HCT116 (cell line): Measurements from ENCODE around the gene HOXC13. TPM values are rescaled to one million over a fixed set of nuclear protein-coding genes. Genes with fewer than 3 reads are reported as not detected.
A peak's percentile ranks its signal among the peaks of the same experiment; 100 is the strongest.

ENCODE experiments used
- ATAC-seq: fragments of 200-7000 bp; cut with Tn5 transposase; 2 replicates; pipeline ENCODE4 v1.9.1; 2020; ENCODE audit warnings: mild to moderate bottlenecking, moderate library complexity
- BruUV-seq: library from RNA; stranded (reverse); fragments of 400-500 nt; replicated peaks from 2 replicates; lab custom pipeline; 2021; lab: Mats Ljungman, UMichigan
- CTCF ChIA-PET: fragments of 300-600 bp; sonication (Branson Sonifier 250); formaldehyde crosslinking; loops from one replicate; lab custom pipeline; 2021; ENCODE audit warnings: antibody characterized with exemption; lab: Charles Lee
- POLR2A ChIA-PET: fragments of 300-600, 350-600 bp; sonication (Branson Sonifier 250); formaldehyde crosslinking; loops from one replicate; lab custom pipeline; 2021; ENCODE audit warnings: antibody characterized with exemption; lab: Charles Lee
- RAD21 ChIA-PET, 2 experiments: fragments of 300-600 bp; sonication (Branson Sonifier 250); formaldehyde crosslinking; loops; one replicate each; lab custom pipeline; 2023; ENCODE audit warnings: low total read pairs in 2 of 2; ENCODE audit not compliant: uncharacterized antibody in 2 of 2, unreplicated experiment in 2 of 2, low non-redundant PET in 1 of 2; lab: Charles Lee
- DNase-seq: peaks from one replicate; pipeline ENCODE4 v3.0.0-alpha.2; 2010; ENCODE audit warnings: low read depth, low spot score
- H2AFZ ChIP-seq: fragments of 200-600 bp; shearing (Covaris generic), sonication (generic); 2 replicates; pipeline ENCODE4 v1.6.1; 2017; ENCODE audit warnings: low read depth, mixed run types, mixed read lengths, antibody characterized with exemption, low read length; ENCODE audit not compliant: poor library complexity, severe bottlenecking
- H3K27ac ChIP-seq: 2 replicates; pipeline ENCODE4 v1.5.1; 2012; ENCODE audit warnings: low read depth, low read length
- H3K27me3 ChIP-seq: fragments of 200-600 bp; sonication (generic); 2 replicates; pipeline ENCODE4 v1.6.1; 2016; ENCODE audit warnings: mixed run types, low read length, mixed read lengths; ENCODE audit not compliant: insufficient read depth
- H3K36me3 ChIP-seq, 2 experiments: fragments of 200-500 bp in 1 of 2; fragments of 200-600 bp in 1 of 2; sonication (Bioruptor generic) in 1 of 2; sonication (generic) in 1 of 2; 2 replicates each; pipeline versions ENCODE4 v1.5.1 to v1.6.1; 2014 to 2016; ENCODE audit warnings: low read length in 2 of 2, inconsistent platforms in 1 of 2, mixed read lengths in 1 of 2, mixed run types in 1 of 2; ENCODE audit not compliant: insufficient read depth in 2 of 2, control insufficient read depth in 1 of 2
- H3K4me1 ChIP-seq, 2 experiments: fragments of 200-600 bp in 1 of 2; sonication (generic) in 1 of 2; 2 replicates each; pipeline versions ENCODE4 v1.5.1 to v1.6.1; 2012 to 2017; ENCODE audit warnings: low read length in 2 of 2, inconsistent platforms in 1 of 2, mild to moderate bottlenecking in 1 of 2, mixed read lengths in 1 of 2, mixed run types in 1 of 2, moderate library complexity in 1 of 2; ENCODE audit not compliant: insufficient read depth in 2 of 2, control insufficient read depth in 1 of 2
- H3K4me2 ChIP-seq: fragments of 200-600 bp; sonication (generic); 2 replicates; pipeline ENCODE4 v1.6.1; 2017; ENCODE audit warnings: mixed run types, low read length, mixed read lengths
- H3K4me3 ChIP-seq, 2 experiments: fragments of 200-600 bp in 1 of 2; sonication (generic) in 1 of 2; replicated peaks in 1 of 2; 2 replicates each; pipeline ENCODE4 v1.5.1; 2011 to 2016; ENCODE audit warnings: low read length in 2 of 2, control low read depth in 1 of 2, low read depth in 1 of 2, mild to moderate bottlenecking in 1 of 2, mixed read lengths in 1 of 2, mixed run types in 1 of 2
- H3K79me2 ChIP-seq: fragments of 200-600 bp; sonication (generic); 2 replicates; pipeline ENCODE4 v1.6.1; 2017; ENCODE audit warnings: mild to moderate bottlenecking, mixed run types, low read length, moderate library complexity, mixed read lengths; ENCODE audit not compliant: insufficient read depth
- H3K9ac ChIP-seq: fragments of 200-600 bp; sonication (generic); 2 replicates; pipeline ENCODE4 v1.6.1; 2016; ENCODE audit warnings: low read length, mixed read lengths
- H3K9me2 ChIP-seq: fragments of 200-600 bp; sonication (generic), shearing (Covaris generic); 2 replicates; pipeline ENCODE4 v1.6.1; 2017; ENCODE audit warnings: mixed run types, mild to moderate bottlenecking, moderate library complexity; ENCODE audit not compliant: insufficient read depth
- H3K9me3 ChIP-seq, 2 experiments: fragments of 200-500 bp in 1 of 2; fragments of 200-600 bp in 1 of 2; sonication (Bioruptor generic) in 1 of 2; sonication (generic) in 1 of 2; 2 replicates each; pipeline ENCODE4 v1.6.1; 2014 to 2017; ENCODE audit warnings: low read length in 2 of 2, mixed read lengths in 2 of 2, inconsistent platforms in 1 of 2, low read depth in 1 of 2, mild to moderate bottlenecking in 1 of 2, mixed run types in 1 of 2, moderate library complexity in 1 of 2; ENCODE audit not compliant: control insufficient read depth in 1 of 2, insufficient read depth in 1 of 2
- H4K20me1 ChIP-seq: fragments of 200-600 bp; sonication (generic), shearing (Covaris generic); 2 replicates; pipeline ENCODE4 v1.6.1; 2017; ENCODE audit warnings: mixed run types, mild to moderate bottlenecking, moderate library complexity; ENCODE audit not compliant: insufficient read depth
- CEBPB ChIP-seq: IDR thresholded peaks from 2 replicates; pipeline ENCODE4 v1.6.1; 2012; ENCODE audit warnings: low read depth
- EGR1 ChIP-seq: IDR thresholded peaks from 2 replicates; pipeline ENCODE4 v1.6.1; 2012; ENCODE audit warnings: low read depth
- POLR2AphosphoS5 ChIP-seq: IDR thresholded peaks from 2 replicates; pipeline ENCODE4 v1.6.1; 2011; ENCODE audit warnings: mild to moderate bottlenecking, low read depth, low read length, moderate library complexity
- SRF ChIP-seq: IDR thresholded peaks from 2 replicates; pipeline ENCODE4 v1.6.1; 2012; ENCODE audit warnings: low read depth
- TCF7L2 ChIP-seq: IDR thresholded peaks from 2 replicates; pipeline ENCODE4 v1.7.0; 2011; ENCODE audit warnings: borderline replicate concordance, inconsistent platforms; ENCODE audit not compliant: insufficient read depth, insufficient read length; ENCODE audit errors: extremely low read depth
- YY1 ChIP-seq: IDR thresholded peaks from 2 replicates; pipeline ENCODE4 v1.6.1; 2011; ENCODE audit warnings: low read length, low read depth, moderate library complexity, mild to moderate bottlenecking; ENCODE audit not compliant: insufficient replicate concordance; ENCODE audit errors: extremely low read depth
- ZFX ChIP-seq: fragments of 450-650 bp; IDR thresholded peaks from 2 replicates; pipeline ENCODE4 v1.6.1; 2017
- intact Hi-C: fragments of 100-400 bp; cut with micrococcal nuclease; formaldehyde crosslinking; loops from 2 replicates; pipeline ENCODE4 v1.10.0; 2022
- total RNA-seq: library from RNA; stranded (reverse); gene quantifications from one replicate; pipeline ENCODE4 v1.2.1, GENCODE V29; 2021; ENCODE audit not compliant: unreplicated experiment
- TF ChIP-seq, protein P1 (sequence below), 3 experiments: fragments of 200-600 bp in 1 of 3; sonication (generic) in 1 of 3; IDR thresholded peaks in 2 of 3; conservative IDR thresholded peaks in 1 of 3; 2 replicates each; pipeline ENCODE4 v1.5.1; 2012 to 2017; ENCODE audit warnings: low read depth in 2 of 3, low read length in 2 of 3, antibody characterized with exemption in 1 of 3, borderline replicate concordance in 1 of 3, control low read depth in 1 of 3, mild to moderate bottlenecking in 1 of 3, mixed read lengths in 1 of 3, mixed run types in 1 of 3, moderate library complexity in 1 of 3; ENCODE audit not compliant: insufficient read depth in 1 of 3
- TF ChIP-seq, protein P2 (sequence below): IDR thresholded peaks from 2 replicates; pipeline ENCODE4 v1.6.1; 2012; ENCODE audit warnings: low read depth

The HOXC13 gene
- total RNA-seq, 1 experiment from 2014 or later, result 3.8 TPM

DNA sequence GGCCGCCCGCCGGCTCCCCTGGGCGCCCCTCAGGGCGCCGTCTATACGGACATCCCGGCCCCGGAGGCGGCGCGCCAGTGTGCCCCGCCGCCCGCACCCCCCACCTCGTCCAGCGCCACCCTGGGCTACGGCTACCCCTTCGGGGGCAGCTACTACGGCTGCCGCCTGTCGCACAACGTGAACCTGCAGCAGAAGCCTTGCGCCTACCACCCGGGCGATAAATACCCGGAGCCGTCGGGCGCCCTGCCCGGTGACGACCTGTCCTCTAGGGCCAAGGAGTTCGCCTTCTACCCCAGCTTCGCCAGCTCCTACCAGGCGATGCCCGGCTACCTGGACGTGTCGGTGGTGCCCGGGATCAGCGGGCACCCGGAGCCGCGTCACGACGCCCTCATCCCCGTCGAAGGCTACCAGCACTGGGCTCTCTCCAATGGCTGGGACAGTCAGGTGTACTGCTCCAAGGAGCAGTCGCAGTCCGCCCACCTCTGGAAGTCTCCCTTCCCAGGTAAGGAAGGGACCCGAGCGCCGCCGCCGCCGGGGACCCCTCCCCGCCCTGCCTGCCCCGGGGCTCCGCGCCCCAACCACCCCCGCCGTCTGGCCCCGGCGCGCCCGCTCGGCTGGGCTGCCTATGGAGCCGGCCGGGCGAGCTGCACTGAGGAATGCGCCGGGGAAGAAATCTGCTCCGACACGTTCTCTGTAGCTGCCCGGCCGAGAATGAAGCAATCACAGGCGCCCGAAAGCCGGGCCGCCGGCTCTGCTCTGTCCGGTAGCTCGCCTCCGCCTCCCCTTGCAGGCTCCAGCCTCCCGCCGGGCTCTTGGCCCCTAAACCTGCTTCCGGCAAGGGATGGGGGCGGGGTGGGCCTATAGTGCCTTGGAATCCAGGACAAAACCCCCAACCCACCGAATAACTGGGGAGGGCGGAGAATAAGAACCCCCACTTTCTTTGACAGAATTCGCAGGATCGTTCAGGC lies 794 bp downstream of the HOXC13 start:
- Histone ChIP-seq H3K4me2 (peak overlapping the region; percentile 65; the same call in 1 of the 2 replicates), H4K20me1 (no peaks in the 10 kb centered on the region), H3K9ac (no peak overlapping the region), H3K79me2 (no peaks in the 10 kb centered on the region), H3K9me2 (no peaks in the 10 kb centered on the region), H2AFZ (no peak overlapping the region)
- RAD21 ChIA-PET, result no interaction called here
- POLR2A ChIA-PET, result no interaction called here
- intact Hi-C loops, result no loop called here
- TF ChIP-seq ZFX (no peak), EGR1 (no peak), YY1 (no peak), SRF (no peak), POLR2AphosphoS5 (no peak), CEBPB (no peak), TCF7L2 (no peak)
- TF ChIP-seq, protein P1, sequence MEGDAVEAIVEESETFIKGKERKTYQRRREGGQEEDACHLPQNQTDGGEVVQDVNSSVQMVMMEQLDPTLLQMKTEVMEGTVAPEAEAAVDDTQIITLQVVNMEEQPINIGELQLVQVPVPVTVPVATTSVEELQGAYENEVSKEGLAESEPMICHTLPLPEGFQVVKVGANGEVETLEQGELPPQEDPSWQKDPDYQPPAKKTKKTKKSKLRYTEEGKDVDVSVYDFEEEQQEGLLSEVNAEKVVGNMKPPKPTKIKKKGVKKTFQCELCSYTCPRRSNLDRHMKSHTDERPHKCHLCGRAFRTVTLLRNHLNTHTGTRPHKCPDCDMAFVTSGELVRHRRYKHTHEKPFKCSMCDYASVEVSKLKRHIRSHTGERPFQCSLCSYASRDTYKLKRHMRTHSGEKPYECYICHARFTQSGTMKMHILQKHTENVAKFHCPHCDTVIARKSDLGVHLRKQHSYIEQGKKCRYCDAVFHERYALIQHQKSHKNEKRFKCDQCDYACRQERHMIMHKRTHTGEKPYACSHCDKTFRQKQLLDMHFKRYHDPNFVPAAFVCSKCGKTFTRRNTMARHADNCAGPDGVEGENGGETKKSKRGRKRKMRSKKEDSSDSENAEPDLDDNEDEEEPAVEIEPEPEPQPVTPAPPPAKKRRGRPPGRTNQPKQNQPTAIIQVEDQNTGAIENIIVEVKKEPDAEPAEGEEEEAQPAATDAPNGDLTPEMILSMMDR (IDR thresholded peaks at IDR 0.05 in 2 of 3, conservative IDR thresholded peaks at IDR 0.05 in 1 of 3; ENCODE audit: borderline replicate concordance in 1 of 3, insufficient read depth in 1 of 3, low read depth in 2 of 3, low read length in 2 of 3), result no peak
- TF ChIP-seq, protein P2, sequence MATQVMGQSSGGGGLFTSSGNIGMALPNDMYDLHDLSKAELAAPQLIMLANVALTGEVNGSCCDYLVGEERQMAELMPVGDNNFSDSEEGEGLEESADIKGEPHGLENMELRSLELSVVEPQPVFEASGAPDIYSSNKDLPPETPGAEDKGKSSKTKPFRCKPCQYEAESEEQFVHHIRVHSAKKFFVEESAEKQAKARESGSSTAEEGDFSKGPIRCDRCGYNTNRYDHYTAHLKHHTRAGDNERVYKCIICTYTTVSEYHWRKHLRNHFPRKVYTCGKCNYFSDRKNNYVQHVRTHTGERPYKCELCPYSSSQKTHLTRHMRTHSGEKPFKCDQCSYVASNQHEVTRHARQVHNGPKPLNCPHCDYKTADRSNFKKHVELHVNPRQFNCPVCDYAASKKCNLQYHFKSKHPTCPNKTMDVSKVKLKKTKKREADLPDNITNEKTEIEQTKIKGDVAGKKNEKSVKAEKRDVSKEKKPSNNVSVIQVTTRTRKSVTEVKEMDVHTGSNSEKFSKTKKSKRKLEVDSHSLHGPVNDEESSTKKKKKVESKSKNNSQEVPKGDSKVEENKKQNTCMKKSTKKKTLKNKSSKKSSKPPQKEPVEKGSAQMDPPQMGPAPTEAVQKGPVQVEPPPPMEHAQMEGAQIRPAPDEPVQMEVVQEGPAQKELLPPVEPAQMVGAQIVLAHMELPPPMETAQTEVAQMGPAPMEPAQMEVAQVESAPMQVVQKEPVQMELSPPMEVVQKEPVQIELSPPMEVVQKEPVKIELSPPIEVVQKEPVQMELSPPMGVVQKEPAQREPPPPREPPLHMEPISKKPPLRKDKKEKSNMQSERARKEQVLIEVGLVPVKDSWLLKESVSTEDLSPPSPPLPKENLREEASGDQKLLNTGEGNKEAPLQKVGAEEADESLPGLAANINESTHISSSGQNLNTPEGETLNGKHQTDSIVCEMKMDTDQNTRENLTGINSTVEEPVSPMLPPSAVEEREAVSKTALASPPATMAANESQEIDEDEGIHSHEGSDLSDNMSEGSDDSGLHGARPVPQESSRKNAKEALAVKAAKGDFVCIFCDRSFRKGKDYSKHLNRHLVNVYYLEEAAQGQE, result no peak
- TF ChIP-seq, all 23 proteins: peak for 0
- Histone ChIP-seq H3K4me1 (peaks cover 8 to 15% of the 10 kb centered on the region in 2 experiments; a peak in 3 of 4 replicates), H3K36me3 (no peaks in the 10 kb centered on the region), H3K9me3 (no peaks in the 10 kb centered on the region), H3K27ac (peak overlapping the region; percentile 35; the same call in 1 of the 2 replicates), H3K4me3 (no peak overlapping the region), H3K27me3 (no peaks in the 10 kb centered on the region)
- BruUV-seq, result no TSS peak
- ATAC-seq (no peak), DNase-seq (no peak)
- CTCF ChIA-PET, result no interaction called here
